Liver (tissue), 3 donors: ENCODE results near the gene MRPS18B.

Experiments used
- EGR1 ChIP-seq, 2 donors: IDR thresholded peaks; 2 replicates each; pipeline ENCODE4 v1.6.1; 2016 to 2018; ENCODE audit warnings: antibody characterized with exemption in 2 of 2, low read depth in 2 of 2
- FOXA1 ChIP-seq: IDR thresholded peaks from 2 replicates; pipeline ENCODE4 v1.6.1; 2016; ENCODE audit warnings: antibody characterized with exemption
- HNF4A ChIP-seq, 2 donors: conservative IDR thresholded peaks; 2 replicates each; pipeline ENCODE4 v1.6.1; 2016; ENCODE audit warnings: antibody characterized with exemption in 2 of 2, mild to moderate bottlenecking in 2 of 2
- RXRA ChIP-seq, 2 donors: IDR thresholded peaks; 2 replicates each; pipeline ENCODE4 v1.6.1; 2017 to 2018; ENCODE audit warnings: antibody characterized with exemption in 2 of 2, mild to moderate bottlenecking in 1 of 2
- YY1 ChIP-seq: IDR thresholded peaks from 2 replicates; pipeline ENCODE4 v1.6.1; 2016; ENCODE audit warnings: antibody characterized with exemption, mild to moderate bottlenecking
- TF ChIP-seq, protein P1 (sequence below): fragments of 150-350 bp; IDR thresholded peaks from 2 replicates; pipeline ENCODE4 v1.5.1; 2017; ENCODE audit warnings: improper control_type of control experiment, low read depth, low read length; ENCODE audit not compliant: missing input control
- TF ChIP-seq, protein P2 (sequence below): IDR thresholded peaks from 2 replicates; pipeline ENCODE4 v1.6.1; 2016; ENCODE audit warnings: antibody characterized with exemption
- TF ChIP-seq, protein P3 (sequence below): IDR thresholded peaks from 2 replicates; pipeline ENCODE4 v1.6.1; 2016; ENCODE audit warnings: antibody characterized with exemption
- TF ChIP-seq, protein P4 (sequence below): IDR thresholded peaks from 2 replicates; pipeline ENCODE4 v1.6.1; 2016; ENCODE audit warnings: antibody characterized with exemption, mild to moderate bottlenecking
- donor health status: healthy.
- donor health status: healthy.

DNA sequence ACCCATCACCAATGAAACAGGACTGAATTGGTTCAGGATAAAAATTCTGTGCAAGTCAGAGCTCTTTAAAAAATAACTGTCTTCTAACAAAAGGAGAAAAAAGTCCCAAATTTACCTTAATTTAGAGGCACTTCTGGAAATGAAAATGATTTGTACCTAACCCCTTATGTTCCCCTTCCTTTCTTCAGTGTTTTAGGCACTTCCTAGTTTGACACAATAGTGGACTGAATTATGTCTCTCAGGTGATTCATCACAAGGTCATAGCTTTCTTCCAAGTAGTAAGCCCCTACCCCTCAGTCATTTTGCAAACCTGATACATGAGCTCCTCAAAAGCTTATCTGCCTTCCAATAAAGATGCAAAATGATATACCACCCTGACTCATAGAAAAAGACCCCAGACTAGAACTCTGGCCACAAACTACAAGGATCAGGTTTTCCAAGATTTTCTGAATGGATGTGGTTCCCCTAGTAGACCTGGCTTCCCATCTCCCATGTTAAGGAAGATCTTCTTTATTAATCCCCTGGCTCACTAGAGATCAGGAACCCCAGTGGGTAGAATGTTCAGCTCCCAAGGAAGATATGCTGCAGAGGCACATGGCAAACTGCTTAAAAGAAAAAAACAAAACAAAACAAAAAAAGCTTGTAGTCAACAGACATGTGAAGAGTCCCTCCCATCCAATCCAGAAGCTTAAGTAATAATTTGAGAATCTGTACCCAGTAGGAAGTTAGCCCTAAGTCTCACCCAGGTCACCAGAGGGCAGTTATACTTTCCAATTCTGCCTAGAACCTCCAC is 4.2 kb upstream of the MRPS18B start:
- TF ChIP-seq, protein P1, sequence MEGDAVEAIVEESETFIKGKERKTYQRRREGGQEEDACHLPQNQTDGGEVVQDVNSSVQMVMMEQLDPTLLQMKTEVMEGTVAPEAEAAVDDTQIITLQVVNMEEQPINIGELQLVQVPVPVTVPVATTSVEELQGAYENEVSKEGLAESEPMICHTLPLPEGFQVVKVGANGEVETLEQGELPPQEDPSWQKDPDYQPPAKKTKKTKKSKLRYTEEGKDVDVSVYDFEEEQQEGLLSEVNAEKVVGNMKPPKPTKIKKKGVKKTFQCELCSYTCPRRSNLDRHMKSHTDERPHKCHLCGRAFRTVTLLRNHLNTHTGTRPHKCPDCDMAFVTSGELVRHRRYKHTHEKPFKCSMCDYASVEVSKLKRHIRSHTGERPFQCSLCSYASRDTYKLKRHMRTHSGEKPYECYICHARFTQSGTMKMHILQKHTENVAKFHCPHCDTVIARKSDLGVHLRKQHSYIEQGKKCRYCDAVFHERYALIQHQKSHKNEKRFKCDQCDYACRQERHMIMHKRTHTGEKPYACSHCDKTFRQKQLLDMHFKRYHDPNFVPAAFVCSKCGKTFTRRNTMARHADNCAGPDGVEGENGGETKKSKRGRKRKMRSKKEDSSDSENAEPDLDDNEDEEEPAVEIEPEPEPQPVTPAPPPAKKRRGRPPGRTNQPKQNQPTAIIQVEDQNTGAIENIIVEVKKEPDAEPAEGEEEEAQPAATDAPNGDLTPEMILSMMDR = no peak
- TF ChIP-seq YY1 = no peak
- TF ChIP-seq, protein P2, sequence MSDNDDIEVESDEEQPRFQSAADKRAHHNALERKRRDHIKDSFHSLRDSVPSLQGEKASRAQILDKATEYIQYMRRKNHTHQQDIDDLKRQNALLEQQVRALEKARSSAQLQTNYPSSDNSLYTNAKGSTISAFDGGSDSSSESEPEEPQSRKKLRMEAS = no peak
- no peak for TF ChIP-seq FOXA1
- no peak for TF ChIP-seq HNF4A (conservative IDR thresholded peaks at IDR 0.05)
- TF ChIP-seq, protein P3, sequence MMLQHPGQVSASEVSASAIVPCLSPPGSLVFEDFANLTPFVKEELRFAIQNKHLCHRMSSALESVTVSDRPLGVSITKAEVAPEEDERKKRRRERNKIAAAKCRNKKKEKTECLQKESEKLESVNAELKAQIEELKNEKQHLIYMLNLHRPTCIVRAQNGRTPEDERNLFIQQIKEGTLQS = no peak
- no peak for TF ChIP-seq RXRA (IDR thresholded peaks at IDR 0.05)
- TF ChIP-seq, protein P4, sequence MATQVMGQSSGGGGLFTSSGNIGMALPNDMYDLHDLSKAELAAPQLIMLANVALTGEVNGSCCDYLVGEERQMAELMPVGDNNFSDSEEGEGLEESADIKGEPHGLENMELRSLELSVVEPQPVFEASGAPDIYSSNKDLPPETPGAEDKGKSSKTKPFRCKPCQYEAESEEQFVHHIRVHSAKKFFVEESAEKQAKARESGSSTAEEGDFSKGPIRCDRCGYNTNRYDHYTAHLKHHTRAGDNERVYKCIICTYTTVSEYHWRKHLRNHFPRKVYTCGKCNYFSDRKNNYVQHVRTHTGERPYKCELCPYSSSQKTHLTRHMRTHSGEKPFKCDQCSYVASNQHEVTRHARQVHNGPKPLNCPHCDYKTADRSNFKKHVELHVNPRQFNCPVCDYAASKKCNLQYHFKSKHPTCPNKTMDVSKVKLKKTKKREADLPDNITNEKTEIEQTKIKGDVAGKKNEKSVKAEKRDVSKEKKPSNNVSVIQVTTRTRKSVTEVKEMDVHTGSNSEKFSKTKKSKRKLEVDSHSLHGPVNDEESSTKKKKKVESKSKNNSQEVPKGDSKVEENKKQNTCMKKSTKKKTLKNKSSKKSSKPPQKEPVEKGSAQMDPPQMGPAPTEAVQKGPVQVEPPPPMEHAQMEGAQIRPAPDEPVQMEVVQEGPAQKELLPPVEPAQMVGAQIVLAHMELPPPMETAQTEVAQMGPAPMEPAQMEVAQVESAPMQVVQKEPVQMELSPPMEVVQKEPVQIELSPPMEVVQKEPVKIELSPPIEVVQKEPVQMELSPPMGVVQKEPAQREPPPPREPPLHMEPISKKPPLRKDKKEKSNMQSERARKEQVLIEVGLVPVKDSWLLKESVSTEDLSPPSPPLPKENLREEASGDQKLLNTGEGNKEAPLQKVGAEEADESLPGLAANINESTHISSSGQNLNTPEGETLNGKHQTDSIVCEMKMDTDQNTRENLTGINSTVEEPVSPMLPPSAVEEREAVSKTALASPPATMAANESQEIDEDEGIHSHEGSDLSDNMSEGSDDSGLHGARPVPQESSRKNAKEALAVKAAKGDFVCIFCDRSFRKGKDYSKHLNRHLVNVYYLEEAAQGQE = no peak
- no peak for TF ChIP-seq EGR1 (IDR thresholded peaks at IDR 0.05; ENCODE audit: low read depth in 2 of 2)
